BE2C (cell line): ENCODE measurements around the gene PDCD1.

Experiments
- DNase-seq: peaks from one replicate; pipeline ENCODE4 v3.0.0-alpha.2; 2020
- H3K27me3 ChIP-seq: fragments of 250-450 bp; sonication (Bioruptor Pico); 2 replicates; pipeline ENCODE4 v1.5.1; 2020; ENCODE audit warnings: mild to moderate bottlenecking
- H3K36me3 ChIP-seq: fragments of 250-450 bp; sonication (Bioruptor Pico); 2 replicates; pipeline ENCODE4 v1.5.1; 2020; ENCODE audit warnings: mild to moderate bottlenecking
- H3K4me1 ChIP-seq: fragments of 250-450 bp; sonication (Bioruptor Pico); 2 replicates; pipeline ENCODE4 v1.5.1; 2020
- H3K4me3 ChIP-seq: 2 replicates; pipeline ENCODE4 v1.5.1; 2011; ENCODE audit warnings: low read depth, low read length
- H3K9me3 ChIP-seq: fragments of 250-450 bp; sonication (Bioruptor Pico); 2 replicates; pipeline ENCODE4 v1.5.1; 2020
- TF ChIP-seq, protein P1 (sequence below): IDR thresholded peaks from 2 replicates; pipeline ENCODE4 v1.5.1; 2012; ENCODE audit warnings: mild to moderate bottlenecking, low read depth, low read length

Gene PDCD1

DNA sequence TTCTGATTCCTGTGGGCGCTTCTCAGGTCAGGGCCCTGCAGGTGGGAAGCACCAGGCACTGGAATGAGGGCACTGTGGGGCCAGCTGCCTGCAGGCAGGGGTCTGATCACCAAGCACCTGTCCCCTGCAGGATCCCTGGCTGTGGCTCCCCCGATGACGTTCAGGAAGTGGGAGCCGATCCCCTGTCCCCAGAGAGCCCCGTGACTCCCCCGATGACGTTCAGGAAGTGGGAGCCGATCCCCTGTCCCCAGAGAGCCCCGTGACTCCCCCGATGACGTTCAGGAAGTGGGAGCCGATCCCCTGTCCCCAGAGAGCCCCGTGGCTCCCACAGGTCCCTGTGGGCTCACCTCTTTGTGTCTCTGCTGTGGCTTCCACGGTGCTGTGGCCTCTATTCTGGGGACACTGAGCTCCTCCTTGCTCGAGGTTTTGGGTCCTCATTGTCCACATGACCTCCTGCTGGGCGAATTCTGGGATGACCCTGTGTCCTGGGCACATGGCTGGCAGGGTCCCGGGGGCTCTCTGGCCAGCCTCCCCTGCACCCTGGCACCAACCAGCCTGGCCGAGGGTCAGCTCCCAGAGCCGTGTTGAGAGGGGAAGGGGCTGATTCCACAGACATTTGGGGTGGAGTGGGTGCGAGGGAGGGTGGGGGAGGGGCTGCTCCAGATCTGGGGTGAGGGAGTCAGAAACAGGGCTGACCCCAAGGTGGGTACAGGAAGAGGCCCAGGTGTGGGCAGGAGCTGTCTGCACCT is 44.9 kb downstream of the PDCD1 start:
- DNase-seq, result no peak
- TF ChIP-seq, protein P1, sequence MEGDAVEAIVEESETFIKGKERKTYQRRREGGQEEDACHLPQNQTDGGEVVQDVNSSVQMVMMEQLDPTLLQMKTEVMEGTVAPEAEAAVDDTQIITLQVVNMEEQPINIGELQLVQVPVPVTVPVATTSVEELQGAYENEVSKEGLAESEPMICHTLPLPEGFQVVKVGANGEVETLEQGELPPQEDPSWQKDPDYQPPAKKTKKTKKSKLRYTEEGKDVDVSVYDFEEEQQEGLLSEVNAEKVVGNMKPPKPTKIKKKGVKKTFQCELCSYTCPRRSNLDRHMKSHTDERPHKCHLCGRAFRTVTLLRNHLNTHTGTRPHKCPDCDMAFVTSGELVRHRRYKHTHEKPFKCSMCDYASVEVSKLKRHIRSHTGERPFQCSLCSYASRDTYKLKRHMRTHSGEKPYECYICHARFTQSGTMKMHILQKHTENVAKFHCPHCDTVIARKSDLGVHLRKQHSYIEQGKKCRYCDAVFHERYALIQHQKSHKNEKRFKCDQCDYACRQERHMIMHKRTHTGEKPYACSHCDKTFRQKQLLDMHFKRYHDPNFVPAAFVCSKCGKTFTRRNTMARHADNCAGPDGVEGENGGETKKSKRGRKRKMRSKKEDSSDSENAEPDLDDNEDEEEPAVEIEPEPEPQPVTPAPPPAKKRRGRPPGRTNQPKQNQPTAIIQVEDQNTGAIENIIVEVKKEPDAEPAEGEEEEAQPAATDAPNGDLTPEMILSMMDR, result no peak
- H3K9me3 ChIP-seq, result no peaks in the 10 kb centered on the region
- H3K27me3 ChIP-seq, result no peaks in the 10 kb centered on the region
- no peak overlapping the region for H3K4me3 ChIP-seq
- peaks cover 16% of the 10 kb centered on the region for H3K4me1 ChIP-seq
- H3K36me3 ChIP-seq, result no peaks in the 10 kb centered on the region

DNA sequence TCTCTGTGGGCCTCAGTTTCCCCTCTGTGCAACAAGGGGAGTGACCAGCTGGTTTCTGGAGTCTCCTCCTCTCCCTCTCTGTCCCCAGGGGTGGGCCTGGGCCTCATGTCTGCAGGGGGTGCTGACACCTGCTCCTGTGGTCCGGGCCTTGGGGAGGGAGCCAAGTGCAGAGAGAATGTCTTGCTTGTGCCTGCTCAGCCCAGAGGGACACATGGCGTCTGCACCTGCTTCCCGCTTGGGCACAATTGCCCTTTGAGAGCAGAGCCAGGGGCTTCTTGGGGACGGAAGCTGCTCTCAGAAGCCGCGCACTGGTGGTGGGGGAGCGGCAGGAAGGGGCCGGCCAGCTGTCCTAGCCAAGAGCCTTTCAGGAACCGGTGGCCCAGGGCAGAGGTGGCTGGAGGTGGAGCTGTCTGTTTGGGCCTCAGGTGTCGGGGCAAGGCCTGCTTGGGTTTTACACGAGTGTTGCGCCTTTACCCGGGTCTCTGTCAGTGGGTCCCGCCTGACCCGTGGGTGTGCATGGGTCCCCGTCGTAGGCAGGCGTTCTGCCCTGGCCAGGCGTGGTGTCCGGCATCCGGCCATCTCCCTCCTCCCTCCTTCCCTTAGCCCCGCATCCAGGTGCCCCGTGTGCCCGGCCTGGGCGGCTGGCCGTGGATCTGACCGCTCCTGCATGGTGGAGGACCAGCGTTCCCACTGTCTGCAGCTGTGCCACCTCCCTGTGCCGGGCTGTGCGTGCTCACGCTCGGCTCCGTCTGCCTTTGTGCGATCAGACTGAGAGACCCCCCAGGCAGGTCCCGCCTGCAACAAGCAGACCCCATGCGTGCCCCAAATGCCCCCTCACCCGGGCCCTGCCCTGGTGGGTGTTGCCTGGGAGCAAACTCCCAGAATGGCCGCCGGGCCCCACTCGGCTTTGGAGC is 45.7 kb downstream of the PDCD1 start:
- H3K9me3 ChIP-seq, result no peaks in the 10 kb centered on the region
- H3K4me1 ChIP-seq, result peaks cover 22% of the 10 kb centered on the region
- no peak overlapping the region for H3K4me3 ChIP-seq
- H3K36me3 ChIP-seq, result no peaks in the 10 kb centered on the region
- TF ChIP-seq, protein P1, result no peak
- DNase-seq, result no peak
- no peaks in the 10 kb centered on the region for H3K27me3 ChIP-seq

DNA sequence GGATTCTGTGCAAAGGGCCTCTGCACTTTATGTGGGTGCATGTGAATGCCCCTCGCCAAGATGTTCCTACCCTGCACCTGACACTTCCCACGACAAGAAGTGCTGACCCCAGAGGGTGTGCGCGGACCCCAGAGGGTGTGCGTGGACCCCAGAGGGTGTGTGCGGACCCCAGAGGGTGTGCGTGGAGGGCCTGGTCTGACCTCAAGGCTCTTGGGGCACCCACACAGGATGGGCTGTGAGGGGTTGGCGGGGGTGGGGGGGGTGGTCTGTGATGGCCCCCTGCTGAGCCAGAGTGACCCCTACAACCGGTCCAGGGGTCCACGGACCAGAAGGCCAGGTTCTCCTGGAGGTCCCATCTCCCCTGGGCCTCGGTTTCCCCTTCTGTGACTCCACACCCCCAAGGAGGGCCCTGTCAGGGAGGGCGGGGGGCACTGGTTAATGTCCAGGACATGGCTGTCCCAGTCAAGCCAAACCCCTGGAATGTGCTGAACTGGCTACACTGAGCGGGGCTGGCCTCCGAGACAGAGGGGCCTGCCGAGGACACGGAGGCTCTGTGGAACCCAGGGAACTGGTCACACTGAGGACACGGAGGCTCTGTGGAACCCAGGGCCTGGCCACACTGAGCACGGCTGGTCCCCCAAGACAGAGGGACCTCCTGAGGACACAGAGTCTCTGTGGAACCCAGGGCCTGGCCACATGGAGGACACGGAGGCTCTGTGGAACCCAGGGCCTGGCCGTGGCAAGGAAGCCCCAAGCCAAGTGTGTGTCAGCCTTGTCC is 46.6 kb downstream of the PDCD1 start:
- H3K36me3 ChIP-seq, result no peaks in the 10 kb centered on the region
- no peaks in the 10 kb centered on the region for H3K9me3 ChIP-seq
- no peaks in the 10 kb centered on the region for H3K27me3 ChIP-seq
- H3K4me3 ChIP-seq, result no peak overlapping the region
- H3K4me1 ChIP-seq, result peaks cover 22% of the 10 kb centered on the region
- TF ChIP-seq, protein P1, result no peak
- DNase-seq, result no peak

DNA sequence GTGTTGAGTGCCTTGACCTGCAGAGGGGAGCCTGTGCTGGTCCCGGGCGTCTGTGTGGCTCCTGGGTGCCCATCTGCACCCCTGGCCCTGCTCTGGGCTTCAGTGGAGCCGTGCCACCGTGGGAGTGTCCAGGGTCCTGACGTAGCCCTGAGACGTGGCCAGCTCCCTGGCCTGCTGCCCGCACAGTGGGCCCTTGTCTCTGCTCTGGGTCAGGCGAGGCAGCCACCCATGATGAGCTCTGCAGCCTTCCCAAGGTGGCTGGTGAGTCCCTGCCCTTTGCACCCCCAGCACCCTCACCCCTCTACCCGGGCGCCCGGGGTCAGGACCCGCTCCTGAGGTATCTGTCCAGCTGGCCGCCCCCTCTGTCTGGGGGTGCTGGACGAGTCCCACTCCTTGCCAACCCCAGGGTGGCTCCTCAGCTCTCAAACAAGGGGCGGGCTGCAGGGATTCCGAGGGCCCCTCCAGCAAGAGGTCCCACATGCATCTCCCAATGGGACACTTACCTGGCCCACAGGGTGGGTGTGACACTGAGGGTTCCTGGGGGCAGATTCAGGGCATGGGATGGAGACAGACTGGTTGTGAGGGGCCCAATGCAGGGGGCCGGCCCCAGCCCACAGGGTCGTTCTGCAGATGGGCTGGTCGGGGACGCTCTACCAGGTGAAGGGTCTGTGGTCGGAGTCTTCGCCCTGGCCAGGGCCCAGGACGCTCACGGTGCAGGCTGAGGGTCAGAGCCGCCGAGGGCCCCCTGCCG is 47.3 kb downstream of the PDCD1 start:
- Histone ChIP-seq H3K27me3 (no peaks in the 10 kb centered on the region), H3K36me3 (no peaks in the 10 kb centered on the region), H3K4me1 (peaks cover 22% of the 10 kb centered on the region), H3K9me3 (no peaks in the 10 kb centered on the region), H3K4me3 (no peak overlapping the region)
- TF ChIP-seq, protein P1, result no peak
- DNase-seq, result no peak

DNA sequence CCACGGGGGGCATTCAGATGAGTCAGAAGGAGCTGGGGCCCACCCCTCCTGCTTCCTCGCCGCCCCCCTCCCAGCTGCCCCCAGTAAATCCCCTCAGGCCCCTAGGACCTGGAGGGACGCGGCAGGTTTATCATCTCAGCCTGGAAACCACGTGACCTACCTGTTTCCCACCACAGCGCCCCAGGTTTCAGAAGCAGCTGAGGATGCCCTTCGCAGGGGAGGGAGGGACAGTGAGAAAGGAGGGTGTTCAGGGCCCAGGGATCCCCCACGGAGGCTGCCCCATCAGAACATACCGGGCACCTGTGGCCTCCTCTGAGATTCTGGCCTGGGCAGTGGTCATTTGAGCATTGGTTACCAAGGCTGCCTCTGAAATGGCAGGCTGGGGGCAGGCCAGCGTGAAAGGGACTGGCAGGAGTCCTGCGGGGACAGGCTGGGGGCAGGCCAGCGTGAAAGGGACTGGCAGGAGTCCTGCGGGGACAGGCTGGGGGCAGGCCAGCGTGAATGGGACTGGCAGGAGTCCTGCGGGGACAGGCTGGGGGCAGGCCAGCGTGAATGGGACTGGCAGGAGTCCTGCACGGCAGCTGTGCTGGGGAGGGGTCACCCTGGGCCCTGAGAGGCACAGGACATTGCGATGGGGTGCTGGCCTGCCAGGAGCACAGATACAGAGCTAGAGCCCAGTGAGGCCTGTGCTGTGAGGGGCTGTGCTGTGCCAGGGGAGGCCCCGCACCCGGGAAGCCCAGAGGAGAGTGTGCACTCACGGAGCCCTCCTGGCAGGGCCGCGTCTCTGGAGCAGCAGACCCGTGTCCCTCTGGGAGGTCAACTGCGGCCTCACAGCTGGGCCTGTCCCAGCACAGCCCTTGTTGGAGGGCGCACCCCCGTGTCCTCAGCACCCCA is 48.1 kb downstream of the PDCD1 start:
- Histone ChIP-seq H3K9me3 (no peaks in the 10 kb centered on the region), H3K4me3 (no peak overlapping the region), H3K36me3 (no peaks in the 10 kb centered on the region), H3K27me3 (no peaks in the 10 kb centered on the region), H3K4me1 (peaks cover 22% of the 10 kb centered on the region)
- peak; percentile 19 for DNase-seq
- TF ChIP-seq, protein P1, result no peak
